ENCODE data around the gene WNT5A.

The WNT5A gene

DNA sequence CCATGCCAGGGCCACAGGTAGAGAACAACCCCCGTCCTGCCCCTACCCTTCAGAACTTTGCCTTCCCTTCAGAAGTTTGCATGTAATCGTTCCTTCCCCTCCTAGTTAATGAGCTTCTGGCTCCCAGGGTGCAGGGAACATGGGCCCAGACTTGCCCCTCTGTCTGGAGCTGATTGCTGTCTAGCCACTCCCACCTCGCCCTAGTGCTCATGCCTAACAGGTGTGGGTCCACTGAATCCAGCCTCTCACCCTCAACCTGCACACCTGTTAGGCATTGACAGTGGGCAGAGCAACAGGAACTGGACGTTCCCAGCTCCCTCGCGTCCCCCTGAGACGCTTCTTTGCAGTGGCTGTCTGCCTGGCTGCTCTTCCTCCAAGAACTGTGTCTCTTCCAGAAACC lies 40.3 kb downstream of the WNT5A start:
- no peak overlapping the region for H3K27ac ChIP-seq
- TF ChIP-seq ZFX (IDR thresholded peaks at IDR 0.05; ENCODE audit: borderline replicate concordance): no peak
- TF ChIP-seq, protein P1, sequence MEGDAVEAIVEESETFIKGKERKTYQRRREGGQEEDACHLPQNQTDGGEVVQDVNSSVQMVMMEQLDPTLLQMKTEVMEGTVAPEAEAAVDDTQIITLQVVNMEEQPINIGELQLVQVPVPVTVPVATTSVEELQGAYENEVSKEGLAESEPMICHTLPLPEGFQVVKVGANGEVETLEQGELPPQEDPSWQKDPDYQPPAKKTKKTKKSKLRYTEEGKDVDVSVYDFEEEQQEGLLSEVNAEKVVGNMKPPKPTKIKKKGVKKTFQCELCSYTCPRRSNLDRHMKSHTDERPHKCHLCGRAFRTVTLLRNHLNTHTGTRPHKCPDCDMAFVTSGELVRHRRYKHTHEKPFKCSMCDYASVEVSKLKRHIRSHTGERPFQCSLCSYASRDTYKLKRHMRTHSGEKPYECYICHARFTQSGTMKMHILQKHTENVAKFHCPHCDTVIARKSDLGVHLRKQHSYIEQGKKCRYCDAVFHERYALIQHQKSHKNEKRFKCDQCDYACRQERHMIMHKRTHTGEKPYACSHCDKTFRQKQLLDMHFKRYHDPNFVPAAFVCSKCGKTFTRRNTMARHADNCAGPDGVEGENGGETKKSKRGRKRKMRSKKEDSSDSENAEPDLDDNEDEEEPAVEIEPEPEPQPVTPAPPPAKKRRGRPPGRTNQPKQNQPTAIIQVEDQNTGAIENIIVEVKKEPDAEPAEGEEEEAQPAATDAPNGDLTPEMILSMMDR (IDR thresholded peaks at IDR 0.05): no peak

DNA sequence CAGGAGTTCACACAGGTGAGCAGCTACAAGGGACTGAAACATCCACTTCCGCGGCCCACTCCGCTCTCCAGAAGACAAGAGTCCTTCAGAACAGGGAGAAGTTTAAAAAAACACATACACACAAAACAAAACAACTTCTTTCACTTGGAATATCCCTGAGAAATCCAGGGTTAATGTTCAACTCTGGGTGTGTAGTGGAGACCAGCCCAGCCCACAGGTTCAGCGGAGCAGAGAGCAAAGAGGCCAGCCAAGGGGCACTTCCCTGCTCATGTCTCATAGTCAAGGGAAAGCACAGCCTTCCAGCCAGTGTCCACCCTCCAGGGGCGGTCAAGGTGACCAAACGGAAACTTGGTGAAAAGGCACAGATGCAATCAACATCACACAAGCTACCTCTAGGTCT lies 41.6 kb downstream of the WNT5A start:
- no peak overlapping the region for H3K27ac ChIP-seq
- TF ChIP-seq, protein P1 (IDR thresholded peaks at IDR 0.05): no peak
- no peak for TF ChIP-seq ZFX (IDR thresholded peaks at IDR 0.05; ENCODE audit: borderline replicate concordance)

DNA sequence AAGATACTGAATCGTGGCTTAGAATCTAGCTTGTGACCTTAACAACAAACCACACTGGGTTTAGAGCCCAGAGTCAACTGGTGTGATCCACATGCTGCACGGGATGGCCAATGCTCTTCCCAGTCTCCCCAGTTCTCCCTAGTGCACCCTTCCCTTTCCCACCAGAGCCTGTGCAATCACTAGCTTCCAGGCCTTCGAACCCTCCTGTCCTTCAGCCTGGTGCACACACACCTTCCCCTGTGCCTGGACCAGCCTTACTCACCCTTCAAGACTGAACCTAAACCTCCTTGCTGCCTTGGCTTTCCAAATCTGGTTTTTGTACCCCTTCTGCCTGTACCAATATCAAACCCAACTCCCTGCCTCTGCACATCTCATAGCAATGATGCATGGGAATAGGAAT lies 43.8 kb downstream of the WNT5A start:
- no peak for TF ChIP-seq ZFX (IDR thresholded peaks at IDR 0.05; ENCODE audit: borderline replicate concordance)
- TF ChIP-seq, protein P1 (IDR thresholded peaks at IDR 0.05): no peak
- H3K27ac ChIP-seq: no peak overlapping the region

DNA sequence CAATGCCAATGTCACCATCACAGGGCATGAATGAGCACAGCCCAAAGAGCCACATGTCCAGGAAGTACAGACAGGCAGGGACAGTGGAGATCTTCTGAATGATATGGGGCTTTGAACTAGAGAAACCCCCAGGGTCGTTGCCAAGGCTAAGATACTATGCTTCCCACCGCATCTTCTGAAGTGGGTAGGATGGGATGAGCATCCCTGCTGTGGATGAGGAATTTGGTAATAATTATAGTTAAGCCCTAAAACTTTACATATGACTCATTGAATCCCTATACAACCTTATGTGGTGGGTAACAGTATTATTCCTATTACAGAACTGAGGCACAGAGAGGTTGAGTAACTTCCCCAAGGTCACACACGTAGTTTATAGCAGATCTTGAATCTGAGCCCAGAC lies 44.2 kb downstream of the WNT5A start:
- no peak overlapping the region for H3K27ac ChIP-seq
- no peak for TF ChIP-seq ZFX (IDR thresholded peaks at IDR 0.05; ENCODE audit: borderline replicate concordance)
- TF ChIP-seq, protein P1 (IDR thresholded peaks at IDR 0.05): no peak

DNA sequence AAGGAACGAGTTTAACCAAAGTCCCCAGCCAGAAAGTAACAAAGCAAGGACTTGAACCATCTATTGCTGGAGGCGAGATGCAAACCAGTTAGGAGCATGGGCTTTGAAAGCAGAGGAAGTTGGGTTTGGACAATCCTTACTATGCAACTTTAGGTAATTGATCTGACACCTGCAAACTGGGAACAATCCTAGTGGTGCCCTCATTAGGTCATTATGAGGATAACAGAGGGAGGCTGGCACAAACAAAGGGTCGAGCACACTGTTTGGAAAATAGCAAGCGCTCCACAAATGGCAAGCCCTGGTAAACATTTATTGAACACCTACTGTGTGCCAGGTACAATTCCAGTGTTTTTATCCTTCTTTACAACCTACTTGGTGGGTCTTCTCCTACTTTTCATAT lies 45.6 kb downstream of the WNT5A start:
- no peak overlapping the region for H3K27ac ChIP-seq
- TF ChIP-seq, protein P1 (IDR thresholded peaks at IDR 0.05): no peak
- no peak for TF ChIP-seq ZFX (IDR thresholded peaks at IDR 0.05; ENCODE audit: borderline replicate concordance)

DNA sequence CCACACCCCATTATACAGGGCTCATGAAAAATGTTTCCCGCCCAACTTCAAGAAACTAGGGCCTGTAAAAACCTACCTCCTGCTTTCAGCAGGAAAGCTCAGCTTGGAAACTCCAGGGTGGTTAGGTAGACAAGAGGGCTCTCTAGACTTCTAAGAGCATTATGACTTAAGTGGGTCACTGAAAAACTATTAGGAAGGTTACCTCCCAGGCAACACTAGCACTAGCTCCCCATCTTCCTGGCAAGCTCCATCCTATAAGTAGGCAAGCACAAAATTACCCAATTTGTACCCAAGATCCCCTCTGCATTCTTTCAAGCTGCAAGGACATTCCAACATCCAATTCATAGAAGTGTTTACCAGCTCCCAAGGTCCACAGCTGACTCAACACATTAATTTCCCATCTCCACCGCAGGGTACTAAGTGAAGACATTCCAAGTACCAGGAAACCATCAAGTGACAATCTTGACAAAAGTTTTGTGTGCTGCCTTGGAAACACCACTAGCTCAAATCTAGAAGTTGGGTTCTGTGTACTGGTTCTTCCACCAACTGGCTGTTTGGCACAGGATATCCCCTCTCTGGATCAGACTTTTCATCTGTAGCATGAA lies 46.9 kb downstream of the WNT5A start:
- no peak overlapping the region for H3K27ac ChIP-seq
- TF ChIP-seq ZFX (IDR thresholded peaks at IDR 0.05; ENCODE audit: borderline replicate concordance): no peak
- TF ChIP-seq, protein P1 (IDR thresholded peaks at IDR 0.05): no peak

DNA sequence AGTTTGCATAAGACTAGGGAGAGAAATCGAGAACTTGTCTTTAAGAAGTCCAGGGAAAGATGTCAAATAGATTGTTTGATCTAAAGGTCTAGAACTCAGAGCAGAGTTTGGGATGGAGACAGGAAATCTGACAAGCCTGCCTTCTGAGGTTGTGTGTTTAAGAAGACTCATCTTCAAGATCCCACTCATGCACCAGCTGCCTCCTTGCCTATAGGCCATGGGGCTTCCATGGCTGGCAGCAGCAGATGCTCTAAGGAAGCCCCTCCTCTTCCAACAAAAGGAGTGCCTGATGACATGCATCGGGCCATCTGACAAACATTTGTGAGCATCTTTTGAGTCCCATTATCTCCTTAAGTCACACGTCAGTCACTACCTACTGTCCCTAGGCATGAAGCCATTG lies 47.4 kb downstream of the WNT5A start:
- TF ChIP-seq, protein P1 (IDR thresholded peaks at IDR 0.05): no peak
- no peak for TF ChIP-seq ZFX (IDR thresholded peaks at IDR 0.05; ENCODE audit: borderline replicate concordance)
- H3K27ac ChIP-seq: no peak overlapping the region

Data from 22Rv1 (cell line).